ENCODE data around the gene MCRIP1. TPM values are rescaled to one million over a fixed set of nuclear protein-coding genes. Genes with fewer than 3 reads are reported as not detected.

MCRIP1 gene
- total RNA-seq, 1 experiment from 2014 or later: 204 TPM

GRCh38 chr17:81802048-81802758 is 30.9 kb downstream of the MCRIP1 start:
- H3K27me3 ChIP-seq (ENCODE audit: control insufficient read depth, insufficient read depth, low read length): peaks cover 56% of the 10 kb centered on the region
- H3K4me3 ChIP-seq (ENCODE audit: insufficient read depth, low read depth, low read length): no peak overlapping the region
- no peaks in the 10 kb centered on the region for H3K36me3 ChIP-seq (replicated peaks; ENCODE audit: control insufficient read depth, insufficient read depth, low read length)
- DNase-seq: no peak

DNA sequence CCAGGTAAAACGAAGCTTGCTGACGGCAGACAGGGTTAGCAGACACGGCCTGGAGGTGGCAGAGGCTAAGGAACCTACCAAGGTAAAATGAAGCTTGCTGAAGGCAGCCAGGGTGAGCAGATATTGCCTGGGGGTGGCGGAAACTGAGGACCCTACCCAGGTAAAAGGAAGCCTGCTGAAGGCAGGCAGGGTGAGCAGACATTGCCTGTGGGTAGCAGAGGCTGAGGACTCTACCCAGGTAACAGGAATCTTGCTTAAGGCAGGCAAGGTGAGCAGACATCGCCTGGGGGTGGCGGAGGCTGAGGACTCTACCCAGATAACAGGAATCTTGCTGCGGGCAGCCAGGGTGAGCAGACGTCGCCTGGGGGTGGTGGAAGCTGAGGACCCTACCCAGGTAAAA is 31.8 kb downstream of the MCRIP1 start:
- peaks cover 51% of the 10 kb centered on the region for H3K27me3 ChIP-seq (ENCODE audit: control insufficient read depth, insufficient read depth, low read length)
- no peak overlapping the region for H3K4me3 ChIP-seq (ENCODE audit: insufficient read depth, low read depth, low read length)
- DNase-seq: no peak
- H3K36me3 ChIP-seq (replicated peaks; ENCODE audit: control insufficient read depth, insufficient read depth, low read length): no peaks in the 10 kb centered on the region

DNA sequence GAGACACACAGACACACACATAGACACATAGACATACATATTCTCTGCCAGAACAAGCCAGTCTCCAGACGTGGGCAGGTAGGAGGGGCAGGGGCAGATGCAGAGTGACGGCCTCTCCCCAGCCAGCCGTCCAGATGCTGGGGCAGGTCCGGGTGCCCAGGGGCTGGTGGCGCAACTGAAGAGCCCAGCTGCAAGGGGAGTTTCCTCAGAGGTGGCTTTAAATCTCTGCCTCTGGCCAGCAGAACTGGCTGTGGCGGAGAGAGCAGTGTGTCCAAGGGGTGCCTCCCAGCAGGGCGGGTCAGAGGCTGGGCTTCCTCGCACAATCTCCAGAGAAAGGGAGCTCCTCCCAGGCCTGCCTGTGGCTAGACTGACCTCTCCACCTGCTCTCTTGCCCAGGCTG is 38.6 kb downstream of the MCRIP1 start:
- DNase-seq: peak; percentile 58
- H3K36me3 ChIP-seq (replicated peaks; ENCODE audit: control insufficient read depth, insufficient read depth, low read length): no peaks in the 10 kb centered on the region
- H3K4me3 ChIP-seq (ENCODE audit: insufficient read depth, low read depth, low read length): no peak overlapping the region
- no peaks in the 10 kb centered on the region for H3K27me3 ChIP-seq (ENCODE audit: control insufficient read depth, insufficient read depth, low read length)

DNA sequence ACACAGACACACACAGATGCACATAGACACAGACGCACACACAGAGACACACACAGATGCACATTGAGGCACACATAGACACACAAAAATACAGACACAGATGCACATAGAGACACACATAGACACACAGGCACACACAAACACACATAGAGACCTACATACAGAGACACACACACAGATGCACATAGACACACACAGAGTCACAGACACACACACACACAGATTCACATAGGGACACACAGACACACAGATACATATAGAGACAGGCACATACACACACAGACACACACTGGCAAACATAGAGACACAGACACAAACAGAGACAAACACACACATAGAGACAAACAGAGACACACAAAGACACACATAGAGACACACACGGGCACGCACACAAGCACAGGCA is 39.0 kb downstream of the MCRIP1 start:
- no peaks in the 10 kb centered on the region for H3K27me3 ChIP-seq (ENCODE audit: control insufficient read depth, insufficient read depth, low read length)
- DNase-seq: no peak
- no peak overlapping the region for H3K4me3 ChIP-seq (ENCODE audit: insufficient read depth, low read depth, low read length)
- no peaks in the 10 kb centered on the region for H3K36me3 ChIP-seq (replicated peaks; ENCODE audit: control insufficient read depth, insufficient read depth, low read length)

GRCh38 chr17:81792675-81793615 is 40.1 kb downstream of the MCRIP1 start:
- Histone ChIP-seq H3K27me3 (ENCODE audit: control insufficient read depth, insufficient read depth, low read length) (no peaks in the 10 kb centered on the region), H3K4me3 (ENCODE audit: insufficient read depth, low read depth, low read length) (no peak overlapping the region)
- DNase-seq: no peak

More at GRCh38 chr17:81792675-81793615, 40.1 kb downstream of the MCRIP1 start:
- no peaks in the 10 kb centered on the region for H3K36me3 ChIP-seq (replicated peaks; ENCODE audit: control insufficient read depth, insufficient read depth, low read length)

Other genes starting within 250 kb of the MCRIP1 start
- gene NPLOC4, start 196.2 kb downstream of the MCRIP1 start, total RNA-seq (2014; rRNA removed; shearing (Covaris generic)): 64.5 and 77.1 TPM in 2 replicates
- 0.48 and 0.76 TPM in 2 replicates for gene TSPAN10, start 196.1 kb downstream of the MCRIP1 start, total RNA-seq (2014; rRNA removed; shearing (Covaris generic))
- gene PDE6G, start 176.7 kb downstream of the MCRIP1 start, total RNA-seq (2014; rRNA removed; shearing (Covaris generic)): 19.0 and 22.7 TPM in 2 replicates
- gene OXLD1, start 166.7 kb downstream of the MCRIP1 start, total RNA-seq (2014; rRNA removed; shearing (Covaris generic)): 100 and 115 TPM in 2 replicates
- gene CCDC137, start 166.6 kb downstream of the MCRIP1 start, total RNA-seq (2014; rRNA removed; shearing (Covaris generic)): 40.7 and 49.7 TPM in 2 replicates
- gene ARL16, start 149.5 kb downstream of the MCRIP1 start, total RNA-seq (2014; rRNA removed; shearing (Covaris generic)): 47.4 and 74.6 TPM in 2 replicates
- 119 and 133 TPM in 2 replicates for gene HGS, start 149.3 kb downstream of the MCRIP1 start, total RNA-seq (2014; rRNA removed; shearing (Covaris generic))
- 32.3 and 35.9 TPM in 2 replicates for gene MRPL12, start 129.9 kb downstream of the MCRIP1 start, total RNA-seq (2014; rRNA removed; shearing (Covaris generic))
- gene SLC25A10, start 121.0 kb downstream of the MCRIP1 start, total RNA-seq (2014; rRNA removed; shearing (Covaris generic)): 50.6 and 56.7 TPM in 2 replicates
- 0.07 and 0.11 TPM in 2 replicates for gene GCGR, start 29.1 kb downstream of the MCRIP1 start, total RNA-seq (2014; rRNA removed; shearing (Covaris generic))
- gene PPP1R27, start 1.8 kb upstream of the MCRIP1 start, total RNA-seq (2014; rRNA removed; shearing (Covaris generic)): not detected in 2 replicates
- gene P4HB, start 27.2 kb upstream of the MCRIP1 start, total RNA-seq (2014; rRNA removed; shearing (Covaris generic)): 421 and 528 TPM in 2 replicates
- 127 and 158 TPM in 2 replicates for gene ARHGDIA, start 38.0 kb upstream of the MCRIP1 start, total RNA-seq (2014; rRNA removed; shearing (Covaris generic))
- 195 and 271 TPM in 2 replicates for gene ALYREF, start 58.3 kb upstream of the MCRIP1 start, total RNA-seq (2014; rRNA removed; shearing (Covaris generic))
- gene ANAPC11, start 58.4 kb upstream of the MCRIP1 start, total RNA-seq (2014; rRNA removed; shearing (Covaris generic)): 269 and 274 TPM in 2 replicates
- 0.85 and 0.94 TPM in 2 replicates for gene NPB, start 68.9 kb upstream of the MCRIP1 start, total RNA-seq (2014; rRNA removed; shearing (Covaris generic))
- 21.0 and 37.0 TPM in 2 replicates for gene PCYT2, start 78.1 kb upstream of the MCRIP1 start, total RNA-seq (2014; rRNA removed; shearing (Covaris generic))
- 19.0 and 21.4 TPM in 2 replicates for gene SIRT7, start 84.9 kb upstream of the MCRIP1 start, total RNA-seq (2014; rRNA removed; shearing (Covaris generic))
- gene MAFG, start 94.4 kb upstream of the MCRIP1 start, total RNA-seq (2014; rRNA removed; shearing (Covaris generic)): 27.0 and 31.7 TPM in 2 replicates
- 267 and 298 TPM in 2 replicates for gene PYCR1, start 104.0 kb upstream of the MCRIP1 start, total RNA-seq (2014; rRNA removed; shearing (Covaris generic))
- gene MYADML2, start 113.9 kb upstream of the MCRIP1 start, total RNA-seq (2014; rRNA removed; shearing (Covaris generic)): 0.24 and 0.30 TPM in 2 replicates
- gene NOTUM, start 127.9 kb upstream of the MCRIP1 start, total RNA-seq (2014; rRNA removed; shearing (Covaris generic)): 2.0 and 2.3 TPM in 2 replicates
- 62.1 and 65.8 TPM in 2 replicates for gene ASPSCR1, start 144.3 kb upstream of the MCRIP1 start, total RNA-seq (2014; rRNA removed; shearing (Covaris generic))
- 171 and 247 TPM in 2 replicates for gene CENPX, start 189.6 kb upstream of the MCRIP1 start, total RNA-seq (2014; rRNA removed; shearing (Covaris generic))
- 45.2 and 46.5 TPM in 2 replicates for gene LRRC45, start 190.0 kb upstream of the MCRIP1 start, total RNA-seq (2014; rRNA removed; shearing (Covaris generic))
- 155 and 175 TPM in 2 replicates for gene RAC3, start 198.4 kb upstream of the MCRIP1 start, total RNA-seq (2014; rRNA removed; shearing (Covaris generic))
- 72.7 and 110 TPM in 2 replicates for gene DCXR, start 204.4 kb upstream of the MCRIP1 start, total RNA-seq (2014; rRNA removed; shearing (Covaris generic))
- 43.0 and 50.8 TPM in 2 replicates for gene RFNG, start 218.5 kb upstream of the MCRIP1 start, total RNA-seq (2014; rRNA removed; shearing (Covaris generic))
- 205 and 248 TPM in 2 replicates for gene GPS1, start 218.6 kb upstream of the MCRIP1 start, total RNA-seq (2014; rRNA removed; shearing (Covaris generic))
- gene DUS1L, start 232.5 kb upstream of the MCRIP1 start, total RNA-seq (2014; rRNA removed; shearing (Covaris generic)): 114 and 129 TPM in 2 replicates